Breast epithelium (tissue), 3 donors: ENCODE data around the gene ITGB2.

Experiments
- POLR2A ChIP-seq: fragments of 450-650 bp; IDR thresholded peaks from one replicate; pipeline ENCODE4 v1.6.1; 2016; ENCODE audit warnings: antibody characterized with exemption, mild to moderate bottlenecking, moderate library complexity
- POLR2AphosphoS5 ChIP-seq, 3 donors: sonication (generic); formaldehyde crosslinking; IDR thresholded peaks; one replicate each; pipeline ENCODE4 v1.6.1; 2017; ENCODE audit warnings: antibody characterized with exemption in 3 of 3
- TF ChIP-seq, protein P1 (sequence below), 3 donors: fragments of 450-650 bp; IDR thresholded peaks; one replicate each; pipeline ENCODE4 v1.5.1; 2016 to 2017; ENCODE audit warnings: antibody characterized with exemption in 3 of 3, mild to moderate bottlenecking in 3 of 3, moderate library complexity in 3 of 3

DNA sequence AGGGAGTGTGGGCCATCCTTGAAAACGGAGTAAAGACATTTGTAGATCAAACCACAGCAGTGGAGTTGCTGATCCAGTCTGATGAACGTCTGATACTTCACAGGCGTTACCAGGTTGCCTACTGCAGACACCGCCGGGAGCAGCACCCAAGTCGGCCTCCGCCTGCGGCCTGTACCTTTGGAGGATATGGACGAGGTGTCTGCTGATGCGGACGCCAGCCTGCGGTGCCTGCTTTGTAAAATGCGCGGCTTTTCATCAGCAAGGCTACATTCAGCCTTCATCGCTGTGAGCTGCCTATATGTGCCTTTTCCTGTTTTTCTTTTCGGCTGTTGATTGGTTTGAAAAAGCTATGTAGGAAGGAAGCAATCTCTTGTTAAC is 35.1 kb upstream of the ITGB2 start:
- TF ChIP-seq, protein P1, sequence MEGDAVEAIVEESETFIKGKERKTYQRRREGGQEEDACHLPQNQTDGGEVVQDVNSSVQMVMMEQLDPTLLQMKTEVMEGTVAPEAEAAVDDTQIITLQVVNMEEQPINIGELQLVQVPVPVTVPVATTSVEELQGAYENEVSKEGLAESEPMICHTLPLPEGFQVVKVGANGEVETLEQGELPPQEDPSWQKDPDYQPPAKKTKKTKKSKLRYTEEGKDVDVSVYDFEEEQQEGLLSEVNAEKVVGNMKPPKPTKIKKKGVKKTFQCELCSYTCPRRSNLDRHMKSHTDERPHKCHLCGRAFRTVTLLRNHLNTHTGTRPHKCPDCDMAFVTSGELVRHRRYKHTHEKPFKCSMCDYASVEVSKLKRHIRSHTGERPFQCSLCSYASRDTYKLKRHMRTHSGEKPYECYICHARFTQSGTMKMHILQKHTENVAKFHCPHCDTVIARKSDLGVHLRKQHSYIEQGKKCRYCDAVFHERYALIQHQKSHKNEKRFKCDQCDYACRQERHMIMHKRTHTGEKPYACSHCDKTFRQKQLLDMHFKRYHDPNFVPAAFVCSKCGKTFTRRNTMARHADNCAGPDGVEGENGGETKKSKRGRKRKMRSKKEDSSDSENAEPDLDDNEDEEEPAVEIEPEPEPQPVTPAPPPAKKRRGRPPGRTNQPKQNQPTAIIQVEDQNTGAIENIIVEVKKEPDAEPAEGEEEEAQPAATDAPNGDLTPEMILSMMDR (IDR thresholded peaks at IDR 0.05), result no peak
- TF ChIP-seq POLR2A (no peak), POLR2AphosphoS5 (IDR thresholded peaks at IDR 0.05) (no peak)
